Testis (tissue), 3 donors: ENCODE measurements around the gene SLC6A20. TPM values are rescaled to one million over a fixed set of nuclear protein-coding genes. Genes with fewer than 3 reads are reported as not detected.

Source experiments
- DNase-seq: peaks from one replicate; pipeline ENCODE4 v3.0.0-alpha.2; 2019
- H3K27ac ChIP-seq, 2 donors: fragments of 200-600 bp; sonication (generic); one replicate each; pipeline ENCODE4 v1.5.1; 2019
- H3K27me3 ChIP-seq: fragments of 200-600 bp; sonication (generic); one replicate; pipeline ENCODE4 v1.5.1; 2019
- H3K36me3 ChIP-seq: fragments of 200-600 bp; sonication (generic); one replicate; pipeline ENCODE4 v1.5.1; 2017; ENCODE audit warnings: low read depth; ENCODE audit errors: missing control alignments
- H3K4me1 ChIP-seq: fragments of 200-600 bp; sonication (generic); one replicate; pipeline ENCODE4 v1.5.1; 2019
- H3K4me3 ChIP-seq, 2 donors: fragments of 200-600 bp; sonication (generic); one replicate each; pipeline ENCODE4 v1.5.1; 2017 to 2019
- H3K9me3 ChIP-seq: fragments of 200-600 bp; sonication (generic); one replicate; pipeline ENCODE4 v1.5.1; 2017
- POLR2A ChIP-seq: fragments of 450-650 bp; IDR thresholded peaks from one replicate; pipeline ENCODE4 v1.6.1; 2017; ENCODE audit warnings: antibody characterized with exemption, mild to moderate bottlenecking, moderate library complexity
- WGBS, 2 donors: methylation state at CpG; one replicate each; pipeline ENCODE4 v1.1.5; 2018; 5-methylcytosine and 5-hydroxymethylcytosine counted together
- intact Hi-C: fragments of 100-400 bp; cut with DNase I; formaldehyde crosslinking; loops from one replicate; pipeline ENCODE4 v1.15.1; 2023; ENCODE audit warnings: low total_unique reads
- polyA plus RNA-seq: library from polyadenylated mRNA; stranded (reverse); fragments of 350-450 nt; fragmentation: Illumina TruSeq; extraction: RNeasy Lipid Tissue Mini Kit (QIAGEN cat#74804); gene quantifications from one replicate; pipeline ENCODE4 v1.2.3, GENCODE V29; 2014; ENCODE audit warnings: low read depth, low replicate concordance; ENCODE audit not compliant: insufficient read depth
- total RNA-seq, 2 donors: library from RNA; depleted of rRNA; stranded (reverse); fragments of >200 nt; gene quantifications; one replicate each; pipeline ENCODE4 v1.2.3, GENCODE V29; 2016
- TF ChIP-seq, protein P1 (sequence below), 3 experiments: fragments of 450-650 bp in 2 of 3; fragments of 200-600 bp in 1 of 3; sonication (generic) in 1 of 3; IDR thresholded peaks; one replicate each; pipeline ENCODE4 v1.5.1; 2016 to 2019; ENCODE audit warnings: antibody characterized with exemption in 3 of 3, mild to moderate bottlenecking in 2 of 3, moderate library complexity in 1 of 3

SLC6A20 gene
- total and polyA plus RNA-seq, 3 donors from 2014 or later = 0.87 to 2.3 (median 2.3) TPM

DNA sequence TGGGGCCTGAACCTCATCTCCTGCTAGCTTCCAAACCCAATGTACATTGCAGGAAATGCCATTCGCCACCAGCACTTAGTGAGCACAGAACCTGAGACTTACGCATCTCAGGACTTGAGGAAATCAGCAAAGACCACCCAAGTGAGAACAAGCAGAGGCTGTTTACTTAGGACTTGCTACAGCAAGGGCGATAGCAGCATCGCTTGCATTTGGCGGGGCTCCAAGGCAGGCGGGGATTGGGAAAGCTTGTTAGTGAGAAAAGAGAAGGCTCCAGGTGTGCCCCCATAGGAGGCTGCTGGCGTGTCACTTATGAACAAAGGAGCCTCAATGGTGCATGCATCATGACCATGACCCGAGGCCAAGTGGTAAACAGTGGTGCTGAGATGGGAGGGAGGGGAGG lies 19.7 kb downstream of the SLC6A20 start:
- H3K4me1 ChIP-seq = no peaks in the 10 kb centered on the region
- DNase-seq = peak; percentile 23
- intact Hi-C loops = no loop called here
- H3K27ac ChIP-seq = no peak overlapping the region
- no peaks in the 10 kb centered on the region for H3K27me3 ChIP-seq
- H3K36me3 ChIP-seq = no peaks in the 10 kb centered on the region
- TF ChIP-seq, protein P1, sequence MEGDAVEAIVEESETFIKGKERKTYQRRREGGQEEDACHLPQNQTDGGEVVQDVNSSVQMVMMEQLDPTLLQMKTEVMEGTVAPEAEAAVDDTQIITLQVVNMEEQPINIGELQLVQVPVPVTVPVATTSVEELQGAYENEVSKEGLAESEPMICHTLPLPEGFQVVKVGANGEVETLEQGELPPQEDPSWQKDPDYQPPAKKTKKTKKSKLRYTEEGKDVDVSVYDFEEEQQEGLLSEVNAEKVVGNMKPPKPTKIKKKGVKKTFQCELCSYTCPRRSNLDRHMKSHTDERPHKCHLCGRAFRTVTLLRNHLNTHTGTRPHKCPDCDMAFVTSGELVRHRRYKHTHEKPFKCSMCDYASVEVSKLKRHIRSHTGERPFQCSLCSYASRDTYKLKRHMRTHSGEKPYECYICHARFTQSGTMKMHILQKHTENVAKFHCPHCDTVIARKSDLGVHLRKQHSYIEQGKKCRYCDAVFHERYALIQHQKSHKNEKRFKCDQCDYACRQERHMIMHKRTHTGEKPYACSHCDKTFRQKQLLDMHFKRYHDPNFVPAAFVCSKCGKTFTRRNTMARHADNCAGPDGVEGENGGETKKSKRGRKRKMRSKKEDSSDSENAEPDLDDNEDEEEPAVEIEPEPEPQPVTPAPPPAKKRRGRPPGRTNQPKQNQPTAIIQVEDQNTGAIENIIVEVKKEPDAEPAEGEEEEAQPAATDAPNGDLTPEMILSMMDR (IDR thresholded peaks at IDR 0.05) = no peak
- TF ChIP-seq POLR2A = no peak
- WGBS, 2 donors = 44 to 60% methylated on average over 8 of the region's 8 CpGs
- no peaks in the 10 kb centered on the region for H3K9me3 ChIP-seq
- no peak overlapping the region for H3K4me3 ChIP-seq

DNA sequence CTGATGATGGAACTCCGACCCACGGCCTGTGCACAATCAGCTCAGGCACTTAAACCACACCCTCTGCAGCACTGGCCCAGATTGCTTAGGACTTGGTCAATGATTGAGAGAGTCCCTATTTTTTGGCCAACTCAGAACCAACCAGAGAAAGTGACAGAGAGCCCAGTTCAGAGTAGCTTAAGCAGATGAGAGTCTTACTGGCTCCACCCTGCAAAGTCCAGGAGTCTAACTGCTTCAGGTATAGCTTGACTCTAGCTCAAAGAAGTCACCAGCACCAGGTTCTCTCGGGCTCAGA lies 20.1 kb downstream of the SLC6A20 start:
- 46 to 67% methylated on average over 3 of the region's 3 CpGs for WGBS, 2 donors

DNA sequence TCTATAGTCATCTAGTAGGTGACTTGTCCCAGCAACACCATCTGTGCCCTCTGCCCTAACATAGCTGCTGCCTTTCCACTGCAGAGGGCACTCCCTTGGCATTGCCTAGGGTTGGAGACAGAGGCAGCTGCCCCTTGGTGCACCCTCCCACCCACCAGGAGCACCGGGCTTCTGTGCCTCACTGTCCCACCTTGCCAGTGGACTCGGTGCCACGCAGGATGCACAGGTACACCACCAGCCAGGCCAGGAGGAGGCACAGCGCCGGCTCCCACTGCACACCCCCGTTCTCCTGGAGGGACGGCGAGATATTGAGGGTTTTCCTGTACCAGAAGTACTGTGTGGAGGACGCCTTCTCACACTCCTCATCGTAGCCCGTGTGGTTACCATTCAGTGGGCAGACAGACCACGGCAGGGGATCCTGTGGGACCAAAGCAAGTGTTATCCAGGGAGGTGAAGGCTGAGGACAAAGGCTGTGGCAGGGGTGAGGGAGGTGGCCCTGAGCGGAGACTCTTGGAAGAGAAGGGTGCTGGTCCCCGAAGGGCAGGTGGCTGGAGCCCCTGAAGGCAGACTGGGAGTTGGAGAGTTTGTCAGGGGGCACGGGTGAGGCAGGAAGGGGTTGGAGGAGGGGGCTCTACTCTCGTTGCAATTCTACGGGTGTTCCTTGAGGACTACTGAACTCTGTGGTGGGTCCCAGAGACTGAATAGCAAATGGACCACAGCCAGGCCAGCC lies 20.6 kb downstream of the SLC6A20 start:
- 72 to 84% methylated on average over 15 to 17 of the region's 17 CpGs for WGBS, 2 donors
- intact Hi-C loops = no loop called here
- Histone ChIP-seq H3K9me3 (no peaks in the 10 kb centered on the region), H3K27ac (no peak overlapping the region), H3K4me1 (no peaks in the 10 kb centered on the region), H3K36me3 (no peaks in the 10 kb centered on the region), H3K27me3 (no peaks in the 10 kb centered on the region), H3K4me3 (no peak overlapping the region)
- DNase-seq = no peak
- TF ChIP-seq POLR2A = no peak
- TF ChIP-seq, protein P1 (IDR thresholded peaks at IDR 0.05) = no peak

More for the DNA sequence above, 20.1 kb downstream of the SLC6A20 start:
- Histone ChIP-seq H3K27me3 (no peaks in the 10 kb centered on the region), H3K4me3 (no peak overlapping the region), H3K4me1 (no peaks in the 10 kb centered on the region), H3K9me3 (no peaks in the 10 kb centered on the region), H3K27ac (no peak overlapping the region), H3K36me3 (no peaks in the 10 kb centered on the region)
- DNase-seq = no peak
- no peak for TF ChIP-seq POLR2A
- TF ChIP-seq, protein P1 (IDR thresholded peaks at IDR 0.05) = no peak
- intact Hi-C loops = no loop called here

DNA sequence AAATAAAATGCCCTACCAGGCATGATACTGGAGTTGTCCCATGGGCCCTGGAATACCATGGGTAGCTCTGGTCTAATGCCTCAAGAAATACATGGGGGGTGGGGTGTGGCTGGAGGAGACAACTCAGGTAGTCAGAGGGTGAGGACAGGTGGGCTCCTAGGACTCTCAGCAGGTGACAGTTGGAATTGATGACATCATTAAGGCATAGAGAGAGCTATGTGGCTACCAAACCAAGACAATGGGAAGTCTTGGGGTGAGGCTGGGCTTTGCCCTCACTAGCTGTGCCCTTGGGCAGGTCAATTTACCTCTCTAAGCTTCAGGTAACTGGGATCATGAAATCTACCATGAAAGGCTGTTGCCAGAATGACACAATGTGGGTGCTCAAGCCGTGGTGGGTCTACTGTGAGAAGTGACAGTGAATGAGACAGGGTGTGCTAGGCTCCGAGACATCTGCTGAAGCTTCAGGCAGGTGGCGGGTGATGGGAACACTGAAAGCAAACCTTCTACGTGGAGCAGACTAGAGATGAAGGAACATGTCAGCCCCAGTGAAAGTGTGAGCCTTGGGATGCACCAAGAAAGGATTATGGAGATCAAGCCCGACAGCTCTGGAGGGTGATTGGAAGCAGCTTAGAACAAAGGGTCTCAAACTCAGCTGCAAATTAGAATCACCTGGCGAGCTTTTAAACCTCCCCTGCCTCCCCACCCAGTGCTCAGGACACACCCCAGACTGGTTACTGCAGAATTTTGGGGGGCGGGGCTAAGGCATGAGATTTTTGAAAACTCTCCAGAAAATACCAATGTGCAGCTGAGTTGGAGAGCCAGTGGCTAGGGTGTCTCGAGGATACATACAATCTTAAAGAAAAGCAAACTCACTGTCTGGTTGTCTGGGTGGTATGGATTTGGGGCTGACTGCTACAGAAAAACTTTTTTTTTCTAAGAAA lies 21.5 kb downstream of the SLC6A20 start:
- peak; percentile 1 for DNase-seq
- TF ChIP-seq, protein P1 (IDR thresholded peaks at IDR 0.05) = no peak
- no peak for TF ChIP-seq POLR2A
- H3K36me3 ChIP-seq = no peaks in the 10 kb centered on the region
- intact Hi-C loops = no loop called here
- no peak overlapping the region for H3K4me3 ChIP-seq
- no peaks in the 10 kb centered on the region for H3K9me3 ChIP-seq
- no peaks in the 10 kb centered on the region for H3K4me1 ChIP-seq
- H3K27ac ChIP-seq = no peak overlapping the region
- WGBS, 2 donors = 80 to 90% methylated on average over 8 of the region's 8 CpGs
- H3K27me3 ChIP-seq = no peaks in the 10 kb centered on the region
